Measurements from ENCODE around the gene BST1.

- TF ChIP-seq POLR2AphosphoS5 (IDR thresholded peaks at IDR 0.05; ENCODE audit: low read depth, low read length) (no peak), POLR2A (IDR thresholded peaks at IDR 0.05; ENCODE audit: low read depth, low read length) (no peak), SPI1 (IDR thresholded peaks at IDR 0.05; ENCODE audit: low read depth, low read length) (no peak), TAF1 (IDR thresholded peaks at IDR 0.05; ENCODE audit: low read depth, low read length) (no peak), POU2F2 (IDR thresholded peaks at IDR 0.05; ENCODE audit: low read depth, low read length) (no peak)
These were observed 7.1 kb upstream of the BST1 start for GRCh38 chr4:15695729-15696128.

Data from GM12891 (cell line).